ENCODE results near the gene WASHC3. TPM values are rescaled to one million over a fixed set of nuclear protein-coding genes. Genes with fewer than 3 reads are reported as not detected.

WASHC3 gene
- total and polyA plus RNA-seq, 2 donors from 2014 or later: 33.0 to 95.9 TPM

- no peak overlapping the region for H3K4me3 ChIP-seq (ENCODE audit: low read length in 3 of 3)
- H3K27ac ChIP-seq (ENCODE audit: low read depth in 2 of 2, low read length in 2 of 2): no peak overlapping the region
- FAIRE-seq (no peak), DNase-seq (no peak)
- intact Hi-C loops (cut with DNase I): no loop called here
- no peak overlapping the region for H3K9ac ChIP-seq (ENCODE audit: low read length in 3 of 3)
- no peak for TF ChIP-seq CTCF (IDR thresholded peaks at IDR 0.05; ENCODE audit: borderline replicate concordance, extremely low read depth, insufficient read depth)
- peaks cover 0 to 2% (median 0%) of the 10 kb centered on the region in 3 donors for H3K4me1 ChIP-seq (ENCODE audit: control insufficient read depth in 2 of 3, insufficient read depth in 2 of 3, low read depth in 1 of 3, low read length in 3 of 3)
- no peaks in the 10 kb centered on the region for H3K9me3 ChIP-seq (ENCODE audit: control insufficient read depth in 2 of 3, insufficient read depth in 1 of 3, low read length in 3 of 3)
- H3K36me3 ChIP-seq (ENCODE audit: control insufficient read depth in 2 of 3, insufficient read depth in 3 of 3, low read length in 3 of 3): peaks cover 0 to 16% (median 6%) of the 10 kb centered on the region in 3 donors
- no peaks in the 10 kb centered on the region for H3K27me3 ChIP-seq (ENCODE audit: control insufficient read depth, insufficient read depth, low read length)
Observed at GRCh38 chr12:102054345-102054744, 7.4 kb downstream of the WASHC3 start.

GRCh38 chr12:102053062-102053349, 8.8 kb downstream of the WASHC3 start:
- H3K4me1 ChIP-seq (ENCODE audit: control insufficient read depth in 2 of 3, insufficient read depth in 2 of 3, low read depth in 1 of 3, low read length in 3 of 3): peaks cover 0 to 2% (median 0%) of the 10 kb centered on the region in 3 donors
- no peak for TF ChIP-seq CTCF (IDR thresholded peaks at IDR 0.05; ENCODE audit: borderline replicate concordance, extremely low read depth, insufficient read depth)
- no peak overlapping the region for H3K27ac ChIP-seq (ENCODE audit: low read depth in 2 of 2, low read length in 2 of 2)
- peaks cover 0 to 23% (median 8%) of the 10 kb centered on the region in 3 donors for H3K36me3 ChIP-seq (ENCODE audit: control insufficient read depth in 2 of 3, insufficient read depth in 3 of 3, low read length in 3 of 3)
- no peaks in the 10 kb centered on the region for H3K27me3 ChIP-seq (ENCODE audit: control insufficient read depth, insufficient read depth, low read length)
- peak in 1 of 5 donors; percentile 64 for DNase-seq
- intact Hi-C loops (cut with DNase I): no loop called here
- FAIRE-seq: no peak
- no peaks in the 10 kb centered on the region for H3K9me3 ChIP-seq (ENCODE audit: control insufficient read depth in 2 of 3, insufficient read depth in 1 of 3, low read length in 3 of 3)
- no peak overlapping the region for H3K9ac ChIP-seq (ENCODE audit: low read length in 3 of 3)
- H3K4me3 ChIP-seq (ENCODE audit: low read length in 3 of 3): no peak overlapping the region

GRCh38 chr12:102052192-102053061, 9.4 kb downstream of the WASHC3 start:
- FAIRE-seq (no peak), DNase-seq (no peak)
- H3K36me3 ChIP-seq (ENCODE audit: control insufficient read depth in 2 of 3, insufficient read depth in 3 of 3, low read length in 3 of 3): peaks cover 0 to 23% (median 8%) of the 10 kb centered on the region in 3 donors
- H3K9me3 ChIP-seq (ENCODE audit: control insufficient read depth in 2 of 3, insufficient read depth in 1 of 3, low read length in 3 of 3): no peaks in the 10 kb centered on the region
- H3K9ac ChIP-seq (ENCODE audit: low read length in 3 of 3): no peak overlapping the region
- H3K27me3 ChIP-seq (ENCODE audit: control insufficient read depth, insufficient read depth, low read length): no peaks in the 10 kb centered on the region
- no peak for TF ChIP-seq CTCF (IDR thresholded peaks at IDR 0.05; ENCODE audit: borderline replicate concordance, extremely low read depth, insufficient read depth)
- H3K27ac ChIP-seq (ENCODE audit: low read depth in 2 of 2, low read length in 2 of 2): no peak overlapping the region
- intact Hi-C loops (cut with DNase I): no loop called here
- H3K4me1 ChIP-seq (ENCODE audit: control insufficient read depth in 2 of 3, insufficient read depth in 2 of 3, low read depth in 1 of 3, low read length in 3 of 3): peaks cover 0 to 2% (median 0%) of the 10 kb centered on the region in 3 donors
- H3K4me3 ChIP-seq (ENCODE audit: low read length in 3 of 3): no peak overlapping the region
